ENCODE results near the gene SYCN. TPM values are rescaled to one million over a fixed set of nuclear protein-coding genes. Genes with fewer than 3 reads are reported as not detected.

SYCN gene
- total and polyA plus RNA-seq, 2 experiments from 2014 or later = not detected

GRCh38 chr19:39162441-39163043, 41.5 kb downstream of the SYCN start:
- WGBS, 2 experiments (ENCODE audit: low coverage in 1 of 2, low lambda C conversion rate in 2 of 2, missing lambda C conversion rate in 2 of 2) = 78 to 80% methylated on average over 15 of the region's 15 CpGs
- Histone ChIP-seq H3K4me2 (ENCODE audit: unreplicated experiment) (no peak overlapping the region), H3K4me3 (no peak overlapping the region), H3K4me1 (ENCODE audit: insufficient read depth) (peaks cover 4% of the 10 kb centered on the region; the same call in 1 of the 2 replicates), H2AFZ (no peak overlapping the region), H3K36me3 (ENCODE audit: low read depth) (no peaks in the 10 kb centered on the region), H4K20me1 (ENCODE audit: insufficient read depth) (peaks cover 4% of the 10 kb centered on the region; the same call in 1 of the 2 replicates), H3K79me2 (ENCODE audit: insufficient read depth) (peaks cover 76% of the 10 kb centered on the region), H3K9ac (no peak overlapping the region), H3K9me3 (ENCODE audit: low read depth) (no peaks in the 10 kb centered on the region), H3K27me3 (replicated peaks; ENCODE audit: insufficient read depth) (no peaks in the 10 kb centered on the region), H3K27ac (no peak overlapping the region), H3F3A (ENCODE audit: insufficient read depth) (no peaks in the 10 kb centered on the region), H3K9me2 (ENCODE audit: insufficient read depth) (no peaks in the 10 kb centered on the region)
- in situ Hi-C loops (cut with MboI) = no loop called here
- no peak for DNase-seq
- TF ChIP-seq EZH2phosphoT487 (IDR thresholded peaks at IDR 0.05; ENCODE audit: insufficient read depth, low read depth) (no peak), EZH2 (IDR thresholded peaks at IDR 0.05; ENCODE audit: insufficient read depth, poor library complexity, severe bottlenecking) (no peak)

GRCh38 chr19:39160889-39161672, 43.0 kb downstream of the SYCN start:
- Histone ChIP-seq H3K9ac (no peak overlapping the region), H3K27ac (no peak overlapping the region), H3K4me2 (ENCODE audit: unreplicated experiment) (no peak overlapping the region), H4K20me1 (ENCODE audit: insufficient read depth) (peaks cover 4% of the 10 kb centered on the region; the same call in 1 of the 2 replicates), H3K4me1 (ENCODE audit: insufficient read depth) (peaks cover 8% of the 10 kb centered on the region; the same call in 1 of the 2 replicates), H3K79me2 (ENCODE audit: insufficient read depth) (peaks cover 84% of the 10 kb centered on the region), H3K9me2 (ENCODE audit: insufficient read depth) (no peaks in the 10 kb centered on the region), H3K9me3 (ENCODE audit: low read depth) (no peaks in the 10 kb centered on the region), H2AFZ (no peak overlapping the region), H3K27me3 (replicated peaks; ENCODE audit: insufficient read depth) (no peaks in the 10 kb centered on the region), H3K4me3 (no peak overlapping the region), H3F3A (ENCODE audit: insufficient read depth) (no peaks in the 10 kb centered on the region), H3K36me3 (ENCODE audit: low read depth) (no peaks in the 10 kb centered on the region)
- WGBS, 2 experiments (ENCODE audit: low coverage in 1 of 2, low lambda C conversion rate in 2 of 2, missing lambda C conversion rate in 2 of 2) = 73 to 85% methylated on average over 9 to 21 of the region's 21 CpGs
- in situ Hi-C loops (cut with MboI) = no loop called here
- TF ChIP-seq EZH2 (IDR thresholded peaks at IDR 0.05; ENCODE audit: insufficient read depth, poor library complexity, severe bottlenecking) (no peak), EZH2phosphoT487 (IDR thresholded peaks at IDR 0.05; ENCODE audit: insufficient read depth, low read depth) (no peak)
- peak; percentile 15 for DNase-seq

- Histone ChIP-seq H3K4me1 (ENCODE audit: insufficient read depth) (peaks cover 8% of the 10 kb centered on the region; the same call in 1 of the 2 replicates), H3K9me3 (ENCODE audit: low read depth) (no peaks in the 10 kb centered on the region), H3K79me2 (ENCODE audit: insufficient read depth) (peaks cover 83% of the 10 kb centered on the region), H3K9ac (no peak overlapping the region), H3K9me2 (ENCODE audit: insufficient read depth) (no peaks in the 10 kb centered on the region), H3K27me3 (replicated peaks; ENCODE audit: insufficient read depth) (no peaks in the 10 kb centered on the region), H3K36me3 (ENCODE audit: low read depth) (no peaks in the 10 kb centered on the region), H3K4me3 (no peak overlapping the region), H3K4me2 (ENCODE audit: unreplicated experiment) (no peak overlapping the region), H3F3A (ENCODE audit: insufficient read depth) (no peaks in the 10 kb centered on the region), H4K20me1 (ENCODE audit: insufficient read depth) (peaks cover 4% of the 10 kb centered on the region; the same call in 1 of the 2 replicates), H3K27ac (no peak overlapping the region), H2AFZ (no peak overlapping the region)
- peak; percentile 79 for DNase-seq
- 18% methylated on average over 8 of the region's 8 CpGs for WGBS, 2 experiments (ENCODE audit: low coverage in 1 of 2, low lambda C conversion rate in 2 of 2, missing lambda C conversion rate in 2 of 2)
- TF ChIP-seq EZH2phosphoT487 (IDR thresholded peaks at IDR 0.05; ENCODE audit: insufficient read depth, low read depth) (no peak), EZH2 (IDR thresholded peaks at IDR 0.05; ENCODE audit: insufficient read depth, poor library complexity, severe bottlenecking) (no peak)
- in situ Hi-C loops (cut with MboI) = no loop called here
Observed at GRCh38 chr19:39160523-39160861, 43.6 kb downstream of the SYCN start.

GRCh38 chr19:39158646-39159260, 45.3 kb downstream of the SYCN start:
- H3K27me3 ChIP-seq (replicated peaks; ENCODE audit: insufficient read depth) = no peaks in the 10 kb centered on the region
- in situ Hi-C loops (cut with MboI) = no loop called here
- WGBS, 2 experiments (ENCODE audit: low coverage in 1 of 2, low lambda C conversion rate in 2 of 2, missing lambda C conversion rate in 2 of 2) = 91 to 94% methylated on average over 12 of the region's 12 CpGs
- H3K4me2 ChIP-seq (ENCODE audit: unreplicated experiment) = no peak overlapping the region
- H3F3A ChIP-seq (ENCODE audit: insufficient read depth) = no peaks in the 10 kb centered on the region
- H3K4me1 ChIP-seq (ENCODE audit: insufficient read depth) = peaks cover 8% of the 10 kb centered on the region; the same call in 1 of the 2 replicates
- H3K9me3 ChIP-seq (ENCODE audit: low read depth) = no peaks in the 10 kb centered on the region
- H3K4me3 ChIP-seq = no peak overlapping the region
- H3K27ac ChIP-seq = no peak overlapping the region
- H2AFZ ChIP-seq = no peak overlapping the region
- peaks cover 87% of the 10 kb centered on the region for H3K79me2 ChIP-seq (ENCODE audit: insufficient read depth)
- H4K20me1 ChIP-seq (ENCODE audit: insufficient read depth) = peaks cover 4% of the 10 kb centered on the region; the same call in 1 of the 2 replicates
- no peak for DNase-seq
- no peak overlapping the region for H3K9ac ChIP-seq
- H3K9me2 ChIP-seq (ENCODE audit: insufficient read depth) = no peaks in the 10 kb centered on the region
- TF ChIP-seq EZH2 (IDR thresholded peaks at IDR 0.05; ENCODE audit: insufficient read depth, poor library complexity, severe bottlenecking) = no peak
- TF ChIP-seq EZH2phosphoT487 (IDR thresholded peaks at IDR 0.05; ENCODE audit: insufficient read depth, low read depth) = no peak
- H3K36me3 ChIP-seq (ENCODE audit: low read depth) = no peaks in the 10 kb centered on the region
